Nucleus accumbens (tissue), 56 donors: ENCODE results near the gene ANO9.
"Not testable (repeated sequence)": the region's sequence is repeated elsewhere in the genome, so short reads cannot be mapped to it uniquely, and the experiment has no call there.

Experiments
- DNase-seq, 56 donors: peaks; one replicate each; lab custom pipeline; 2025; lab: John Stamatoyannopoulos, UW

The ANO9 gene

GRCh38 chr11:418343-419247 is 23.2 kb downstream of the ANO9 start:
- DNase-seq, result no peak

GRCh38 chr11:417652-418342 is 24.0 kb downstream of the ANO9 start:
- DNase-seq, result no peak

- DNase-seq, result no peak
These were observed 24.8 kb downstream of the ANO9 start for GRCh38 chr11:416757-417621.

GRCh38 chr11:416051-416756 is 25.6 kb downstream of the ANO9 start:
- no peak for DNase-seq

- DNase-seq, result no peak
These were observed 26.2 kb downstream of the ANO9 start for GRCh38 chr11:415640-416041.

GRCh38 chr11:414318-414857 is 27.4 kb downstream of the ANO9 start:
- DNase-seq, result no peak

GRCh38 chr11:413120-414081 is 28.4 kb downstream of the ANO9 start:
- no peak for DNase-seq

GRCh38 chr11:412641-413119 is 29.1 kb downstream of the ANO9 start:
- no peak for DNase-seq

- DNase-seq, result not testable (repeated sequence)
These were observed 30.3 kb downstream of the ANO9 start for GRCh38 chr11:411520-411919.

GRCh38 chr11:410711-411110 is 31.1 kb downstream of the ANO9 start:
- DNase-seq, result not testable (repeated sequence)

- no peak for DNase-seq
These were observed 32.0 kb downstream of the ANO9 start for GRCh38 chr11:409600-410483.

GRCh38 chr11:409008-409599 is 32.7 kb downstream of the ANO9 start:
- no peak for DNase-seq

GRCh38 chr11:408154-409007 is 33.4 kb downstream of the ANO9 start:
- DNase-seq, result no peak

- no peak for DNase-seq
These were observed 34.1 kb downstream of the ANO9 start for GRCh38 chr11:407651-408123.

- DNase-seq, result peak in 43 of 56 donors; percentile 18 to 78 (median 54)
These were observed 34.8 kb downstream of the ANO9 start for GRCh38 chr11:406796-407650.
